ENCODE results near the gene IGF2R. TPM values are rescaled to one million over a fixed set of nuclear protein-coding genes. Genes with fewer than 3 reads are reported as not detected.

Gene IGF2R
- total RNA-seq, 1 experiment from 2014 or later = 31.5 TPM

GRCh38 chr6:160092602-160093001 is 123.7 kb downstream of the IGF2R start:
- Histone ChIP-seq H3K79me2 (ENCODE audit: low read length) (no peaks in the 10 kb centered on the region), H3K4me3 (ENCODE audit: low read length) (no peak overlapping the region), H4K20me1 (ENCODE audit: low read length) (no peaks in the 10 kb centered on the region), H3K27me3 (ENCODE audit: low read length) (no peaks in the 10 kb centered on the region), H2AFZ (ENCODE audit: low read length) (no peak overlapping the region), H3K9ac (ENCODE audit: low read length) (no peak overlapping the region), H3K4me1 (ENCODE audit: insufficient read depth, low read length) (peaks cover 4% of the 10 kb centered on the region), H3K27ac (ENCODE audit: low read length) (no peak overlapping the region), H3K36me3 (ENCODE audit: low read depth, low read length) (peaks cover 15% of the 10 kb centered on the region; the same call in 1 of the 2 replicates), H3K4me2 (ENCODE audit: low read length) (no peak overlapping the region), H3K9me2 (replicated peaks; ENCODE audit: low read length) (no peaks in the 10 kb centered on the region), H3K9me3 (ENCODE audit: low read length) (no peaks in the 10 kb centered on the region), H3F3A (ENCODE audit: low read length, unreplicated experiment) (no peaks in the 10 kb centered on the region)
- POLR2A ChIA-PET (ENCODE audit: unreplicated experiment) = no interaction called here
- ATAC-seq (no peak), DNase-seq (no peak)
- TF ChIP-seq CTCF (conservative IDR thresholded peaks at IDR 0.05; ENCODE audit: low read depth, low read length) (no peak), EZH2phosphoT487 (IDR thresholded peaks at IDR 0.05; ENCODE audit: borderline replicate concordance, low read length) (no peak), EZH2 (IDR thresholded peaks at IDR 0.05; ENCODE audit: low read length, unreplicated experiment) (no peak)
- CTCF ChIA-PET = no interaction called here
- no TSS peak for BruUV-seq (replicated peaks)
- intact Hi-C loops (cut with micrococcal nuclease) = no loop called here

GRCh38 chr6:160093061-160093460 is 124.2 kb downstream of the IGF2R start:
- H3F3A ChIP-seq (ENCODE audit: low read length, unreplicated experiment) = no peaks in the 10 kb centered on the region
- peaks cover 15% of the 10 kb centered on the region; the same call in 1 of the 2 replicates for H3K36me3 ChIP-seq (ENCODE audit: low read depth, low read length)
- H3K4me1 ChIP-seq (ENCODE audit: insufficient read depth, low read length) = peaks cover 4% of the 10 kb centered on the region
- no peak overlapping the region for H3K27ac ChIP-seq (ENCODE audit: low read length)
- BruUV-seq (replicated peaks) = no TSS peak
- H3K9me3 ChIP-seq (ENCODE audit: low read length) = no peaks in the 10 kb centered on the region
- ATAC-seq = no peak
- POLR2A ChIA-PET (ENCODE audit: unreplicated experiment) = no interaction called here
- TF ChIP-seq CTCF (conservative IDR thresholded peaks at IDR 0.05; ENCODE audit: low read depth, low read length) = no peak
- no peak for TF ChIP-seq EZH2phosphoT487 (IDR thresholded peaks at IDR 0.05; ENCODE audit: borderline replicate concordance, low read length)
- TF ChIP-seq EZH2 (IDR thresholded peaks at IDR 0.05; ENCODE audit: low read length, unreplicated experiment) = no peak
- H3K9me2 ChIP-seq (replicated peaks; ENCODE audit: low read length) = no peaks in the 10 kb centered on the region
- no peak for DNase-seq
- H3K4me2 ChIP-seq (ENCODE audit: low read length) = no peak overlapping the region
- intact Hi-C loops (cut with micrococcal nuclease) = no loop called here
- no peak overlapping the region for H3K9ac ChIP-seq (ENCODE audit: low read length)
- no peaks in the 10 kb centered on the region for H3K79me2 ChIP-seq (ENCODE audit: low read length)
- CTCF ChIA-PET = no interaction called here
- no peak overlapping the region for H3K4me3 ChIP-seq (ENCODE audit: low read length)
- H4K20me1 ChIP-seq (ENCODE audit: low read length) = no peaks in the 10 kb centered on the region
- no peaks in the 10 kb centered on the region for H3K27me3 ChIP-seq (ENCODE audit: low read length)
- no peak overlapping the region for H2AFZ ChIP-seq (ENCODE audit: low read length)

- no peak overlapping the region for H3K4me3 ChIP-seq (ENCODE audit: low read length)
- no peak overlapping the region for H2AFZ ChIP-seq (ENCODE audit: low read length)
- ChIA-PET CTCF (no interaction called here), POLR2A (ENCODE audit: unreplicated experiment) (no interaction called here)
- peaks cover 13% of the 10 kb centered on the region; the same call in 1 of the 2 replicates for H3K36me3 ChIP-seq (ENCODE audit: low read depth, low read length)
- DNase-seq = no peak
- TF ChIP-seq CTCF (conservative IDR thresholded peaks at IDR 0.05; ENCODE audit: low read depth, low read length) = no peak
- TF ChIP-seq EZH2 (IDR thresholded peaks at IDR 0.05; ENCODE audit: low read length, unreplicated experiment) = no peak
- no peak for TF ChIP-seq EZH2phosphoT487 (IDR thresholded peaks at IDR 0.05; ENCODE audit: borderline replicate concordance, low read length)
- H4K20me1 ChIP-seq (ENCODE audit: low read length) = no peaks in the 10 kb centered on the region
- H3K9ac ChIP-seq (ENCODE audit: low read length) = no peak overlapping the region
- no peaks in the 10 kb centered on the region for H3K27me3 ChIP-seq (ENCODE audit: low read length)
- no peak overlapping the region for H3K27ac ChIP-seq (ENCODE audit: low read length)
- H3F3A ChIP-seq (ENCODE audit: low read length, unreplicated experiment) = no peaks in the 10 kb centered on the region
- intact Hi-C loops (cut with micrococcal nuclease) = no loop called here
- no peak overlapping the region for H3K4me2 ChIP-seq (ENCODE audit: low read length)
- no peaks in the 10 kb centered on the region for H3K9me3 ChIP-seq (ENCODE audit: low read length)
- no peaks in the 10 kb centered on the region for H3K9me2 ChIP-seq (replicated peaks; ENCODE audit: low read length)
- ATAC-seq = no peak
- no TSS peak for BruUV-seq (replicated peaks)
- H3K4me1 ChIP-seq (ENCODE audit: insufficient read depth, low read length) = no peaks in the 10 kb centered on the region
- H3K79me2 ChIP-seq (ENCODE audit: low read length) = no peaks in the 10 kb centered on the region
Measured at GRCh38 chr6:160093946-160094345, 125.1 kb downstream of the IGF2R start.
